NCI-H1436 (cell line): Measurements from ENCODE around the gene FGFBP2.

Source experiments
- DNase-seq: peaks from one replicate; lab custom pipeline; 2025; lab: John Stamatoyannopoulos, UW

The FGFBP2 gene

DNA sequence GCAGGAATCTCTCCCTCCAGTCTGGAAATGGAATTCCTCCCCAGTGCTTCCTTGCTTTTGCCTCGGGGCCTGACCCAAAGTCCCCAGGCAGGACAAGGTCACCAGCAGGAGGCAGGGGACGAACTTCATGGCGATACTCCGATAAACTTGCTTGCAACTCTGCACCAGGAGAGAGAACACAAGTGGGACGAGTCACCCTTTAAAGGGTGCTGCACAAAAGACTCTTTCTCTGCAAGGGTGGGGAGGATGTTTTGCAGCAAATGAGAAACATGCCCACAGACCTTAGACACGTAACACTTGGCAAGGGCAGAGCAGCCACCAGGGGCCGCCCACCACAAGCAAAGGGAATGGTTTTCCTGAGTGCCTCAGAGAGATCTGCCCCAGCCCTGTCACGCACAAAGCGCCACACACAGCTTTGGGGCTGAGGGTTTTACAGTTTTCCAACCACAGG, at the start of gene FGFBP2:
FGFBP2 (minus strand) TSS at position 175 of the 451 bp plus-strand sequence; CDS start at position 129, 46 bp downstream.
- no peak for DNase-seq

DNA sequence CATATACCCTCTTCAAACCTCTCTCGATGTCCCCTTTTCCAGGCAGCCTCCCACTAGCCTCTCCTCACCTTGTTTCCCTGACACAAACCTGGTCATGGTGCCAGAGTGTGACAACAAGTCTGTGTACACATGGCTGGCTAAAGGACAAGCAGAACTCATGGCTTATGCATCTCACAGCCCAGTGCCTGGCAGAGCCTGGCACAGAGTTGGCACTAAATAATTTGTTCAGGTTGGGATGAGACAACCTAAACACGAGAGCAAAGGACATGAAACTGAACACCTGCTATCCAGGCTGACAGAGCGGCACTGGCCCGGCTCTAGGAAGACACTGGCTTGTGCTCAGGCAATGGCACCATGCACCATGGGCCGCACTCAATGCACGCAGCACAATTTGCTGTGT, 48.2 kb upstream of the FGFBP2 start:
- no peak for DNase-seq

- DNase-seq, result no peak
Observed at GRCh38 chr4:16009153-16009552, 46.2 kb upstream of the FGFBP2 start.

DNA sequence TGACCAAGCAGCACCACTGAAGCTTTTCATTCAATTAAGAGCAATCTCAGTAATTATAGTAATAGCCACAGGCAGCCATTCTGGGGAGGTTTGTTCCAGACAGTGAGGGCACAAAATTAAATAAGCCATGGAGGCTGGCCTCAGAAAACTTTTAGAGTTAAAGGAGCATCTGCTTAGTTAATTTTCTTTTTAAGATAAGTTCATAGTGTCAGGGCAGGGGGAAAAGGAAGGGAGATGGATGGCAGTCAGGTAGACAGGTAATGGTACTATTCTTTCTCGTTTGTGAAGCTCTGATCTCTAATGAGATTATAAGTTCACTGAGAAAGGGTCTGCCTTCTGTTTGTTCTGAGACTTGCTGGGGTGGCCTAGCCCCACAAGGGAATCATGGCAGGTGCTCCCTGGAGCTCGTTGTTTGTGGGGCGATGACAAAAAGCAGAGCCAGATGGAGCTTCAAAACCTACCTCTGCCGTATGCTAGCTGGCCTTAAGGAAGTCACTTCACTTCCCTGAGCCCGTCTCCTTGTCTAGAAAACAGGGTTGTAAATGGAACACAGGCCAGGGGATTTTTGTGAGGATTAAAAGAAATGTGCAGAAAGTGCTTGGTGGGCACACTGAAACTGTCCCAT, 44.6 kb upstream of the FGFBP2 start:
- no peak for DNase-seq

DNA sequence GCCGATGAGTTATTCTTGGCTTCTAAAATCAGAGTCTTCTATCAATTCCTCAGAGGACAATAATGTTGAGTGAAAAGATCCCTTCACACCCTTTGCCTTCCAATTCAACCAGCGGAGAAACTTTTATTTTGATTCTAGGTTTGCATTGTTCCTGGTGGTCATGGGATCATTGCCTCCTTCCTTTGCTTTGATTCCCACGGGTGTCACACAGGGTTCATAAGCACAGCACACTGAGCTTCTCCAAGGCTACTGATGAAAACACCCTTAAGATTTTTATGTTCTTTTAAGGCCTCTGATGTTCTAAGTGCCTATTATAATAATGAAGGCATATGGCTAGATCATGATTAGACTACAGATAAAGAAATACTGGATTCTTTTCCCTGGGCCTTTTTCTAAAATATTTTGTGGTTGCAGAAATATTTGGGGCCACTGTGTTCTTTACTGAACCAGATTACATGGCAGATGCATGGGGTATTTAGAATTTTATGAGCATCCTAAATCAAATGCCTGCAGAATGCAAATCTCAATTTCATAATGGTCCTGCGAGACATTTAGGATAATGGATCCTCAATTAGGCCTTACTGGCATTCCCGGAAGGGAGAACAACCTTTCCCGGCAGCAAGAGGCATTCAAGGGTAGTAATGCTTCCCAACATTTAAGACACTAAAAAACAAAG, 43.9 kb upstream of the FGFBP2 start:
- no peak for DNase-seq

GRCh38 chr4:16005676-16006075, 42.7 kb upstream of the FGFBP2 start:
- DNase-seq, result no peak

GRCh38 chr4:16001484-16001858, 38.5 kb upstream of the FGFBP2 start:
- DNase-seq, result peak; percentile 19

- DNase-seq, result no peak
Observed at GRCh38 chr4:16000708-16001483, 37.9 kb upstream of the FGFBP2 start.

DNA sequence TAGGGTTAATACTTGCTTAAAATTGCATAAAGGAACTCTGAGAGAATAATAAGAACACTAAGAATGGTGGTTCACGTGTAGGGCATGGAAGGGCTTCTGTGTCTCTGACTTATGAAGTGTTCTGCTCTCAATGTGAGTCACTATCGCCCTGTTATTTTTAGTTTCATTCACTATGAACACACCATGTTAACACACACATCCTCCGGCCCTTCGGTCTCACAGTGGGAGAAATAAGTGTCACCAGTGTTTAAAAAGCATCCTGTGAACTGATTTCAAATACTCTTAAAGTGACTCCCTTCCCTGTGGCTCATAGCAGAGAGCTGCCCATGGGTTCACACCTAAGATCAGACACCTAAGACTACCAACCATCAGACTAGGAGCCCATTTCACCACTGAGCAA, 33.8 kb upstream of the FGFBP2 start:
- DNase-seq, result no peak

DNA sequence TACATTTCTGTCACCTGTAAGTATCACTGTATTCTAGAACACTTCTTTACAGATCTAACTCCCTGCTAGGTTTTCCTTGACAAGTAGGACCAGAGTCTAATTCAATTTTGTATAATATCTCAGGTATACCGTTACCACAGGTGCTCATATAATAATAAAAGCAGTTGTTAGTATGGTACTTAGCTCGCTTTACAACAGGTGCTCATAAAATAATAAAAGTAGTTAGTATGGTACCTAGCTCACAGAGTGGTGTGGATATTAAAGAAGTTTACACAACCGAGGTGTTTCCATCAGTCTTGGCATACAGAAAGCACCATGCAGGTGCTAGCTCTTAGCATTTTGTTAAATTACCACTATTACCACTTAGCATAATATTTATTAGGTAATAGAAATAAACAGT, 32.9 kb upstream of the FGFBP2 start:
- no peak for DNase-seq

GRCh38 chr4:15992167-15992485, 29.2 kb upstream of the FGFBP2 start:
- no peak for DNase-seq

DNA sequence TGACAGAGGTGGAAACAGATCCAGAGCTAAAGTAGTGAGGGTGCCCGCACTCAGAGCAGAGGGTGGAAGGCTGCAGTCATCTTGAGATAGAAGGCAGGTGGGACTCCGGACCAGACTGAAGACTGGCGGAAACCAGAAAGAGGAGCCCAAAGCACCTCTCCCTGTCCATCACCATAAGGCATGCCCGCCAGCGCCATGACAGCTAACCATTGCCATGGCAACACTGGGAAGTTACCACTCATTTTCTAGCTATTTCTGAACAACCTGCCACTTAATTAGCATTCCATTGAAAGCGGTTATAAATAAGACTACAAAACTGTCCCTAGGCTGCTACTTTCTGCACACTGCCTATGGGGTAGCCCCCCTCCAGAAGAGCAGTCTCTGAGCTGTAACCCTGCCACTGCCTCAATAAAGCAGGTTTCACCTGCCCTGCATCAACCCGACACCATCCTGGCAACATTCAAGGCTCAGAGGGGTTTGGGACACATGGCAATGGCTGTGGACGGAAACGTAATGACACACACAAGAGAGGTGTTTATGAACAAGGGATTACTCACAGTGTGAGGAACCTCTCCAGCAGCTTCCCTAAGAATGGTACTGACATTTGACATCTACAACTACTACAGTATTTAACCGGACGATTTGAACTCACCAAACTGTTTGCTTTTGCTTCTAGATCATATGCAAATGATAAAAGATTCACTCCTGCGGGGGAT, 27.8 kb upstream of the FGFBP2 start:
- no peak for DNase-seq

DNA sequence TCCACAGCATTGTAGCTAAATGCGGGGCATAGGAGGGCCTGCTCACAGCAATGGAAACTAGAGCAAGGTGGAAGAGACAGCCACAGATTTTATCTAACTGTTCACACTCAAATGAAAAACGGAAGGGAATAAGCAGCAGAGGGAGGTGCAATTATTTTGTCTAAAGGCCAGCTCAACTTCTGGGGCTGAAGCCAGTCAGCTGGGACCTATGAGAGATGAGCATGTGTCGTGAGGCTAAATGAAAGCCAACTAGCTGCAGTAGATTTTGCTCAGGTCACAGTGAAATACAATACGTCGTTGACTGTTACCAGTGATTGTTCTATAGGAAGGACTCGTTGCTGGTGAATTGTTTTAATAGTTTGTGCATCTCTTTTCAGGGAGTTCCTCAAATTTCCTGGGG, 26.4 kb upstream of the FGFBP2 start:
- DNase-seq, result no peak

DNA sequence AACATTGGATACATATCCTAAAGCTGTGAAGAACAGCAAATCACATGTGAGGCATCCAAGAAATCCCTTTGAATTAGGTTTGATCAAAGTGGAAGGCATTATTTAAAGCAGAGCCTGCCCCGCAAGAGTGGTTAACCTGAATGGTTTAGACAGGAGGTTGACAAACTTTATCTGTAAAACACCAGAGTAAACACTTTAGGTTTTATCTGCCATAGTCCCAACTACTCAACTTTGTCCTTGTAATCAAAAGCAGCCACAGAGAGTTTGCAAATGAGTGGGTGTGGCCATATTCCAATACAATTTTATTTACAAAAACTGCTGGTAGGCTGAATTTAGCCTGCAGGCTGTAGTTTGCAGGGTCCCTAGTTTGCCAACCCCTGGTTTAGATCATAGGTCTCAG, 25.2 kb upstream of the FGFBP2 start:
- no peak for DNase-seq

- DNase-seq, result no peak
Observed at GRCh38 chr4:15986907-15987306, 23.9 kb upstream of the FGFBP2 start.

DNA sequence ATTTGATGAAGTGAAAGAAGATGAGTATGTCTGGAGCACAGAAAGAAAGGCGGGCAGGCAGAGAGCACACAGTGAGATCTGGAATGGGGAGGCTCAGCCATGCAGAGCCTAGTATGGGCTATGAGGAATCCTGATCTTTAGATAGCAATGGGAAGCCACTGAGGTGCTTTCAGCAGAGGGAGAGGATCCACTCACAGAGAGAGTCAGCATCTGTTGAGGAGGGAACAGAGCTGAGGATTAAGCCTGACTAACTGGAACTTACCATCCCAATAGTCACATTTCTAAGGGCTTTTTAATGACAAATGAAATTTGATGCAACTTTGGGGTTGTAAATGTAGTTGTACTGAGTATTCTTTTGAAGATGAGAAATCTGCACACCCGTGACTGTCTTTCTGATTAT, 20.6 kb upstream of the FGFBP2 start:
- no peak for DNase-seq

DNA sequence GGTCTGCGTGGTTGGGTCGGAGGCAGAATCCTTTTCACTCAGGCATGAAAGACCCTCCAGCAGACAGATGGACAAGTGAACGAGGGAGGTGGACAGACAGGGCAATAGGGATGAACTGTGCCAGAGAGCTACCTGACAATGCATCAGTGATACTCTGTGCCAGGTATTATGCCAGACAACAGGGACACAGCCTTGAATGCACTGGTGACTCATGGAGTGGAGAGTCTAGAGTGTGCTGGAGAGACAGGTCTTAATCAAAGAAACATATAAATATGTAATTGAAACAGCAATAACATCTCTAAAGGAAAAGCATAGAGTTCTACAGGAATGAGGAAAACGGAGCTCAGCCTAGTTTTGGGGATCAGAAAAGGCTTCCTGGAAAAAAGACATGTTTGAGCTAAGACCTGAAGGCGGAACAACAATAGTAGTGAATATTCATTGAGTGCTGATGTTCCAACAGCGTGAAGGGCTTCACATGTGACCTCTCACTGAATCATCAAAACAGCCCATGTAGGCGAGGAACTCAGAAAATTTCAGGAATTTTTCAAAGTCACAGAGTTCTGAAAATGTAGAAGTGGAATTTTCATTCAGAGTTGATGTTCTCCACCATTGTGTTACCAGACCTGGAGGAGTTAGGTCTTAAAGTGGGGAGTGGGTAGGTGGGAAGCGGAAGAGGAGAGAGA, 20.0 kb upstream of the FGFBP2 start:
- no peak for DNase-seq

DNA sequence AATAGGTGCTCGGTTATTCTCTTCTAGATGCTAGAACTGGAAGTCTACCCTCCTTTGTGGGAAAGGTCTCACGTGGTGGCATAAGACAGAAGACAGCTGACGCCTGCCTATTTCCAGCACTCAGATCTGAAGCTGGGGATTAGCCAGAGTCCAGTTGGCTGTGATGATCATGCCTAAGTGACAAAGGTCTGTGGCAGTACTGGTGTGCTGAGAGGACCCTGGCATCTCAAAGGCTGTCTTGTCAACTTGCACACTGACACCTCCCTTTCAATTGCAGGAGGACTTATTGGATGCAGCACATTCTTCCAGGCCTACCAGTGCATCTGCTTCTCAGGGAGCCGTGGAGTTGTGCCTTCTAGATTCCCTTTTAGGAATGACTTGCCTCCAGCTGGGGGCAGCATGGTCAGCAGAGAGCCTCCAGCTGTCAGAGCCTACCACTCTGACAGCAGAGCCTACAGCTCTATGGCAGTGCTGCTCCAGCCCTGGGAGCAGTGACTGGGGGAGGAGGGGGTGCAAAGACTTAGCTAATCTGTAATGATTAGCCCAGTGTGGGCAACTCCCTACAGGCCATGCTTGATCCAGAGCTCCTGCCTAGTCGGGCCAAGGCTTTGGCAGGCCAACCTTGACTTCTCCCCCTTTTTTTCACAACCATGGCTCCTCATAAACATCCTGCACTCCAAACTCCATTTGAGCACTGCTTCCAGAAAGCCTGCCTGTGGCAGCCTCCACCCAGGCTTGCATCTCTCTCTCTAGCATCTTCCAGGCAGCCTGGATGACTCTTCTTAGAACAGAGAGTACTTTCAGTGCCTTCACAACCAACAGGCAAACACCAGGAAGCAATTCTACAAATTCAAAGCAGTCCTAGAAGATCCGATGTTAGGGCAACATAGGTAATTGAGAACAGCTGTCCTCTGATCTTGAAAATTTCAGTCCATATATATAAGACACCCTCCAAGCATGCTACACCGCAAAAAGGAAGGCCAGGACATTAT, 13.8 kb upstream of the FGFBP2 start:
- DNase-seq, result no peak

DNA sequence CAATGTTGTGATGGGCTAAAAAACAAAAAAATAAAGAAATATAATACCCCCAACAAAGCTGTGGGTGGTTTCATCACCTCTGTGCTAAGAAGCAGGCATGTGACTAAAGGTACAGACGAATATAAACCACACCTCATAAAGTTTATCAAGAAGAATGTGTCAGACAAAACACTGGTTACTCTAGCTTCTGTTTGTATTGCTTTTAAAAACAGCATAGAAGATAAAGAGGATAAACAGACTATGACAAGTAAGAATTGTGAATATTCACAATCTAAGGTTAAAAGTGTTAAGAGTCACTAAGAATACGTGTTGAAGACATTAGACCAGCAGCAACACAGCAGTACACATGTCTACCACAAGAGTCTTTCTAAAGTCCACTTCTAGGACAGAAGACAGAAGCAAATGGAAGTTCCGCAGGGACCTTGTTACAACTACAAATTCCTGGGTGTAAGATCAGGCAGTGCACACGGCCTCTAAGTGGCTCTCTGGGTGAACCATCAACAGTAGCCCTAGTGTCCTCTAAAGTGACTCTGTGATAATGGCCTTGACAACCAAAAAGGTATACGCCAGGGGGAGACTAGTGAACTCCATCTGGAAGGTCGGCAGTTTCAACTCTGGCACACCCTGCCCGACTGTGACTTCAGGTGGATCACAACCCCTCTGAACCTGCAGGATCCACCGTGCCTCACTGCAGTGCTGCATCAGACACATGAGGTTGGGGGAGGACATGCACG, 8.3 kb upstream of the FGFBP2 start:
- no peak for DNase-seq
